ENCODE results near the gene GRK7.
"Not testable (repeated sequence)": the region's sequence is repeated elsewhere in the genome, so short reads cannot be mapped to it uniquely, and the experiment has no call there.

Gene GRK7

DNA sequence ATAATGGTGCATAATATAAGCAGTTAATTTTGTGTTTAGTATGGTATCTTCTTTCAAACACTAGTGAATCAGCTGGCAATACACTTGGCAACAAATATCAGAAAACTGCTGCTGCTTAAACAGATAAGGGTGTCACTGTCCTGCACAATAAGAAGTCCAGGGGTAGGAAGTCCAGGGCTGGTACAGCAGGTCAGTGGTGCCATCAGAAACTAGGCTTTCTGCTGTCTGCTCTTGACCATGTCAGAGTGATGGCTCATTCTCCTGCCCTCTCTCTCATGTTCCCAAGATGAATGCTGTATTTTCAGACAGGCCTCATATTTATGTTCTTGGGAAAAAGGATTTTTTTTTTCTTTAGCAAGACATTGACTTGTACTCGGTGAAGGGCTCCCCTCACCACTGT lies 9.2 kb upstream of the GRK7 start:
- no peak for DNase-seq (ENCODE audit: low spot score)

DNA sequence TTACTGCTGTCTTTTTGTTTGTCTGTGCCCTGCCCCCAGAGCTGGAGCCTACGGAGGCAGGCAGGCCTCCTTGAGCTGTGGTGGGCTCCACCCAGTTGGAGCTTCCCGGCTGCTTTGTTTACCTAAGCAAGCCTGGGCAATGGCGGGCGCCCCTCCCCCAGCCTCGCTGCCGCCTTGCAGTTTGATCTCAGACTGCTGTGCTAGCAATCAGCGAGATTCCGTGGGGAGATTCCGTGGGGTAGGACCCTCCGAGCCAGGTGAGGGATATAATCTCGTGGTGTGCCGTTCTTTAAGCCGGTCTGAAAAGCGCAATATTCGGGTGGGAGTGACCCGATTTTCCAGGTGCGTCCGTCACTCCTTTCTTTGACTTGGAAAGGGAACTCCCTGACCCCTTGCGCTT lies 656 bp upstream of the GRK7 start:
- DNase-seq (ENCODE audit: low spot score), result not testable (repeated sequence)

DNA sequence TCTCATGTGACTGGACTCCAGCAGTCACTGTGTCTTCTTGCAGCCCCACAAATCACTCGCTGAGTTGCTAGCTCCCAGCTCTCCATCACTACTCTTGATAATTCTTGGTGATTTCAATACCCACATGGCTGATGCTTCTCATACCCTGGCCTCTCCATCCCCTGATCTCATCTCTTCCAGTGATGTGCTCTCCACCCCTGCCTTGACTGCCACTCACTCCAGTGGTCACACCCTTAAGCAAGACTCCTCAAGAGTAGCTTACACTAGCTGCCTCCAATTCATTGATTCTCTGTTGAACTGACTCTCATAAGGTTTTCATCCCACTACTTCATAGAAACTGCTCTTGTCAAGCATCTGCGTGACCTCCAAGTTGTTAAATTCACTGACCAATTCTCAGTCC lies 837 bp downstream of the GRK7 start:
- DNase-seq (ENCODE audit: low spot score), result no peak

- DNase-seq (ENCODE audit: low spot score), result no peak
These were observed 1.3 kb downstream of the GRK7 start for GRCh38 chr3:141764465-141764864.

GRCh38 chr3:141764986-141765385 lies 1.8 kb downstream of the GRK7 start:
- no peak for DNase-seq (ENCODE audit: low spot score)

GRCh38 chr3:141767066-141767465 lies 3.9 kb downstream of the GRK7 start:
- no peak for DNase-seq (ENCODE audit: low spot score)

GRCh38 chr3:141769221-141769894 lies 6.2 kb downstream of the GRK7 start:
- DNase-seq (ENCODE audit: low spot score), result no peak

DNA sequence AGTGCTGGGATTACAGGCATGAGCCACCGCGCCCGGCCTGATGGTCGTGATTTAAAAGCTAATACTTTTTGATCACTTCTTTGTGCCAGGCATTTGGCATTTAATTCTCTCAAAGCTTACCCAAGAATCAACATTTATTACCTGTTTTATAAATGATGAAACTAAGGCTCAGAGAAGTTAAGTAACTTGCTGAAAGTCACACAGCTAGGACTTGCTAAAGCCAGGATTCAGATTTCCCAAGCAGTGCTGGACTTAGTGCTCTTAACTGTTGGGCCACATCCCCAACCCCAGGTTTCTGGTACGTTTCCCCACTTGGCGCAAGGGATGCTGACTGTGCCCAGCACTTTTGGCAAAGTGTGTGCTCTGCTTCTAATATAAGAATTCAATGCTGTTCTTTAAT lies 10.5 kb downstream of the GRK7 start:
- no peak for DNase-seq (ENCODE audit: low spot score)

DNA sequence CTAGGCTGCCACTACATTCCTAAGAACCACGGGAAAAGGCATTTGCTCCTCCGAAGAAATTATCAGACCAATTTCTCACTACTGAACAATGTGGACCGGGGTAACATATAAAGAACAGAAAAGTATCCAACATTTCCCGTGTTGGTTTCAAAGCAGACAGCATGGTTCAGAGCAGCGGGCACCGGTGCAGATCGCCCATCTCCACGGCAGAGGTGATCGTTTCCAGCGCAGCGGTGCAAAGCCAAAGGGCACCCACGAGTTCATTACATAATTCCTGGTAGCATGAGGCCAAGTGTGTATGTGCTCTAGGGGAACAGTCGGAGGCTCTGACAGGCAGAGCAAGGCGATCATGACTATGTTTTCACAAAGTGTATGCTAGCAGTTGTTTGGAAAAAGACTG lies 13.2 kb downstream of the GRK7 start:
- DNase-seq (ENCODE audit: low spot score), result no peak

DNA sequence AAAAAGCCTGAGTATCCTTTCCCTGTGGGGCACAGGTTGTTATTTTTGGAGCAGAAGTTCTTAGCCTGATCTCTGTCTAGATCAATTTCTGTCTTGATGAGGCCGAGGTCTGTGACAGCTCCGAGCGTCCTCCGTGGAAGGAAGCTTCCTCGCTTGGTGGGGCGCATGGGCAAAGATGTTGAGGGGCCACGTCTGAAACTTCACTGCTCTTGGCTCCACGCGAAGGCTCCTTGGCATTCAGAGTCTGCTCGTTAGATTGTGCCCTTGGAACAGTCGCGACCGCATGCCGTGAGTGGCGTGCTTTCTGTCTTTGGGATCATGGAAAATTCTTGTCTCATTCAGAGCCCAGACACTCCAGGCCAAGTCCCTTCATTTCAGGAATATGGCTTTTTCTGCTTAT lies 13.7 kb downstream of the GRK7 start:
- DNase-seq (ENCODE audit: low spot score), result no peak

DNA sequence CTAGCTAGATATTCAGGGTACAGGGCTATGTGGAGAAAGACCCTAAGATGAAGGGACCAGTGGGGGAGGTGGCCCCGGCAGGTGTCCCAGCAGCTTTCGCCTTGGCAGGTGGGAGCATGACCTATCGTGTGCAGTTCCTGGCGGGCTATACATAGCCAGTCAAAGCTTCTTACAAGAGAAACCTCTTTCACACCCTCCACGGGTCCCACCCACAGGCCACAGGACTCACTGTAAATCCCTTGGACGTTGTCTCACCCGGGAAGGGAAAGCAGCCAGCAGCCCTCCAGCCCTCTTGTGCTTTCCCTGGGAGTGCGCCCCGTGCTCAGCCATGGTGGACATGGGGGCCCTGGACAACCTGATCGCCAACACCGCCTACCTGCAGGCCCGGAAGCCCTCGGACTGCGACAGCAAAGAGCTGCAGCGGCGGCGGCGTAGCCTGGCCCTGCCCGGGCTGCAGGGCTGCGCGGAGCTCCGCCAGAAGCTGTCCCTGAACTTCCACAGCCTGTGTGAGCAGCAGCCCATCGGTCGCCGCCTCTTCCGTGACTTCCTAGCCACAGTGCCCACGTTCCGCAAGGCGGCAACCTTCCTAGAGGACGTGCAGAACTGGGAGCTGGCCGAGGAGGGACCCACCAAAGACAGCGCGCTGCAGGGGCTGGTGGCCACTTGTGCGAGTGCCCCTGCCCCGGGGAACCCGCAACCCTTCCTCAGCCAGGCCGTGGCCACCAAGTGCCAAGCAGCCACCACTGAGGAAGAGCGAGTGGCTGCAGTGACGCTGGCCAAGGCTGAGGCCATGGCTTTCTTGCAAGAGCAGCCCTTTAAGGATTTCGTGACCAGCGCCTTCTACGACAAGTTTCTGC lies 15.0 kb downstream of the GRK7 start:
- no peak for DNase-seq (ENCODE audit: low spot score)

DNA sequence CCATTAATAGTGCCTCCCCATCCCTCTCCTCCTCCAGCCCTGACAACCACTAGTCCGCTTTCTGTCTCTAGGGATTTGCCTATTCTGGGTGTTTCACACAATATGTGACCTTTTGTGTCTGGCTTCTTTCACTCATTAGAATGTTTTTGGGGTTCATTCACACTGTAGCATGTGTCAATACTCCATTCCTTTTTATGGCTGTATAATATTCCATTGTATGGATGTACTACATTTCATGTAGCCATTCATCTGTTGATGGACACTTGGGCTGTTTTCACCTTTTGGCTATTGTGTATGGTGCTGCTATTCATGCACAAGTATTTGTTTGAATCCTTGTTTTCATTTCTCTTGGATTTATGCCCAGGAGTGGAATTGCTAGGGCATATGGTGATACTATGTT lies 16.5 kb downstream of the GRK7 start:
- DNase-seq (ENCODE audit: low spot score), result no peak

- no peak for DNase-seq (ENCODE audit: low spot score)
These were observed 19.3 kb downstream of the GRK7 start for GRCh38 chr3:141782386-141782932.

GRCh38 chr3:141783632-141784031 lies 20.4 kb downstream of the GRK7 start:
- no peak for DNase-seq (ENCODE audit: low spot score)

GRCh38 chr3:141784096-141784495 lies 20.9 kb downstream of the GRK7 start:
- DNase-seq (ENCODE audit: low spot score), result no peak

- DNase-seq (ENCODE audit: low spot score), result no peak
These were observed 21.3 kb downstream of the GRK7 start for GRCh38 chr3:141784531-141784930.

DNA sequence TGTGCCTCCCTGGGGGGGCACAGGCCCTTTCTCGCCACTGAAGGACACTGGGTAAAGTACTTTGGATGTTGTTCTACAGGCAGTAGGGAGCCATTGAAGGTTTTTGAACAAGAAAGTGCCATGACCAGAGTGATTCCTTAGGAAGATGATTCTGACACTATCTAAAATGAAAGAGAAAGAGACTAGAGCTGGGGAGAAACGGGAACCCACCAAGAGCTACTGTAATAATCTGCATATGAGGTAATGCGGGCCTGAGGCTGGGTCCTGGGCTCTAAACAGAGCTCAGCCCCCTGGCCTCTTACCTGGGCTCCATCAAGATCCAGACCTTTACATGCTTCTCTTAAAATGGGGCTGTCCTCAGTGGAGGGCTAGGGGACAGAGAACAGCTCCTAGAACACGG lies 24.9 kb downstream of the GRK7 start:
- no peak for DNase-seq (ENCODE audit: low spot score)

DNA sequence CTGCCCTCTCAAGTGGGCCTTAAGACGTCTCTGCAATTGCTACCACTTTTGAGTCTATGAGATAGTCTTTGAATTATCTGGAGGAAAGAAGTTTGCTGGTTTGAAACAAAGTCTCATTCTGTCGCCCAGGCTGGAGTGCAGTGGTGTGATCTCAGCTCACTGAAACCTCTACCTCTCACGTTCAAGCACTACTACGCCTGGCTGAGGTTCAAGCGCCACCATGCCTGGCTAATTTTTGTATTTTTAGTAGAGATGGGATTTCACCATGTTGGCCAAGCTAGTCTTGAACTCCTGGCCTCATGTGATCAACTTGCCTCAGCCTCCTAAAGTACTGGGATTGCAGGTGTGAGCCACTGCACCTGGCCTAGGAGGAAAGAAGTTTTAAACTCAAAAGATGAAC lies 25.5 kb downstream of the GRK7 start:
- not testable (repeated sequence) for DNase-seq (ENCODE audit: low spot score)

DNA sequence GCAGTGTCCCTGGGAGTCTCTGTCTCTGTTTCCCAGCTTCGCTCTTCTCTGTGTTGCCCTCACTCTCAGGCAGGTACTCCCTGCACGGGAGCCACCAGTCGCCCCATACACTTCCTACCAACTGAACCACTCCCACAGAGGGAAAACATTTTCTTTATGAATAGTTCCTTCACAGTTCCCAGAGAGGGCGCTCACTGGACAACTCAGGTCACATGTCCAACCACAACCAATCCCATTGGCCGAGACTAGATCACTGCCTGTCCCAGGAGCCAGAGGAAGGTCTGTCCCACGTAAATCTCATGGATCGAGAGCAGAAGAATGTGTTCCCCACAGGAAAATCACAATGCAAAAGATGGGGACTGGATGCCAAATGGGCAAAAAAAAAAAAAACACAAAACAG lies 26.1 kb downstream of the GRK7 start:
- DNase-seq (ENCODE audit: low spot score), result no peak

- DNase-seq (ENCODE audit: low spot score), result no peak
These were observed 27.0 kb downstream of the GRK7 start for GRCh38 chr3:141790171-141790570.

DNA sequence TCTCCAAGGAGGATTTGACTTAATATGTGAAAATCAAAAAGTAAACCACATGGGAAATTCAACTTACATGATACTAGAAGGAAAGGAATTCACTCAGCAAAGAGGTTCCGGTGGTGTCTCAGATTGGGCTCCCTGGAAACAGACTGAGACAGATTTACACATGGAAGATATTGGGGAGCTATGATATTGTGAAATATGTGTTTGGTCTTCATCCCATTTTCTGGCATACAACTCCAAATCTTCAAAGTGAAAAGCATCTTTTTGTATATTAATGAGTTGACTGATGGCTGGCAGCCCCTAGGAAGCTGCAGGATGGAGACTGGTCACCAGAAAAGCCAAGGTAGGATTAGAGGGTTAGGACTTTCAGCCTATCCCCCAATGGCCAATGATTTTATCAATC lies 29.3 kb downstream of the GRK7 start:
- DNase-seq (ENCODE audit: low spot score), result no peak

DNA sequence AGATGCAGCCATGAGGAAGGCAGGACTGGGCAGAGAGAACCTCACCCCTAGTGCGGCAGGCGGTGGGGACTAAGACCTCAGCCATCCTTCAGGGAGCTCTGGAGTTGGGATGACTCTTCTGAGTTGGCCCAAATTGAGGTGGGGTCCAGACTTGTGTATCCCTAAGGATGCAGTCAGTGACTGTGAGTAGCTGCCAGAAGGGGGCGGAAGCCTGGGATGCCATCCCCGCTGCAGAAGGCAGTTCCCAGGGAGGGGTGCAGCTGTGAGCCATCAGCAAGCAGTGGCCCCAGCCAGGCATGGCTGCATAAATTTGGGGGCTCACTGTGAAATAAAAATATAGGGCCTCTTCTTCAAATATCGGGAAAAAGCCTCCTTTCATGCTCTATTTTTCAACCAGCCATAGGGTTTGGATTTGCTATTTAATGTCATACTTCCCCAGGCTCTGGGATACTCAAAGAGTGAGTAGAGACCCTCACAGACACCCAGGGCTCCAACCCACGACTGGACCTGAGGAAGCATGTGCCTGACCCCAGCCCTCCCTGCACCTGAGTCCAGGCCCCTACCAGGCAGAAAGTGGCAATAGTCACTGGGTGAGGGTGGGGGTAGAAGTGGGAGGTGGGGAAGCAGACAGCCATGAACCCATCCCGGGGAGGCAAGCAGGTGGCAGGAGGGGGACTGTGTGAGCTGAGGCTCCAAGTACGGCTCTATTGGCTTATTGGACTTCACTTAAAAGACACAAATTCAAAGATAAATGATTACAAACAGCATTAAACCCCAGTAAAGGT lies 30.5 kb downstream of the GRK7 start:
- DNase-seq (ENCODE audit: low spot score), result no peak

GRCh38 chr3:141795276-141795675 lies 32.1 kb downstream of the GRK7 start:
- DNase-seq (ENCODE audit: low spot score), result no peak
